Sigmoid colon (tissue), 7 donors: ENCODE data around the gene MOCS1. TPM values are rescaled to one million over a fixed set of nuclear protein-coding genes. Genes with fewer than 3 reads are reported as not detected.

Source experiments
- DNase-seq: peaks from one replicate; pipeline ENCODE4 v3.0.0-alpha.2; 2019
- H3K27ac ChIP-seq, 4 donors: fragments of 200-600 bp; sonication (generic); one replicate each; pipeline ENCODE4 v1.5.1; 2016 to 2019; ENCODE audit warnings: mild to moderate bottlenecking in 1 of 4
- H3K27me3 ChIP-seq, 3 donors: fragments of 200-600 bp; sonication (generic); one replicate each; pipeline ENCODE4 v1.5.1; 2019; ENCODE audit warnings: mild to moderate bottlenecking in 1 of 3
- H3K36me3 ChIP-seq, 4 donors: fragments of 200-600 bp; sonication (generic); one replicate each; pipeline ENCODE4 v1.5.1; 2016 to 2019
- H3K4me1 ChIP-seq, 4 donors: fragments of 200-600 bp; sonication (generic); one replicate each; pipeline ENCODE4 v1.5.1; 2017 to 2019
- H3K4me3 ChIP-seq, 4 donors: fragments of 200-600 bp; sonication (generic); one replicate each; pipeline ENCODE4 v1.5.1; 2017 to 2019; ENCODE audit warnings: mild to moderate bottlenecking in 2 of 4, moderate library complexity in 1 of 4
- H3K9me3 ChIP-seq, 4 donors: fragments of 200-600 bp in 3 of 4; sonication (generic) in 3 of 4; one replicate each; pipeline versions ENCODE4 v1.5.1 to v1.6.1; 2013 to 2019
- CTCF ChIP-seq, 4 experiments: fragments of 450-650 bp in 3 of 4; fragments of 200-600 bp in 1 of 4; IDR thresholded peaks; one replicate each; pipeline ENCODE4 v1.5.1; 2016 to 2019; ENCODE audit warnings: antibody characterized with exemption in 4 of 4, mild to moderate bottlenecking in 3 of 4, moderate library complexity in 2 of 4
- EP300 ChIP-seq, 4 donors: sonication (generic); formaldehyde crosslinking; IDR thresholded peaks; one replicate each; pipeline ENCODE4 v1.6.1; 2017; ENCODE audit warnings: antibody characterized with exemption in 4 of 4
- POLR2A ChIP-seq, 2 donors: fragments of 450-650 bp; IDR thresholded peaks; one replicate each; pipeline ENCODE4 v1.6.1; 2016; ENCODE audit warnings: antibody characterized with exemption in 2 of 2, mild to moderate bottlenecking in 2 of 2, moderate library complexity in 2 of 2
- POLR2AphosphoS5 ChIP-seq, 4 donors: sonication (generic); formaldehyde crosslinking; IDR thresholded peaks; one replicate each; pipeline ENCODE4 v1.6.1; 2017; ENCODE audit warnings: antibody characterized with exemption in 4 of 4
- WGBS, 2 donors: extraction: QIAGEN DNeasy Blood & Tissue Kit; methylation state at CpG; one replicate each; pipeline ENCODE4 v1.1.7; 2013; 5-methylcytosine and 5-hydroxymethylcytosine counted together
- intact Hi-C: fragments of 100-400 bp; cut with DNase I; formaldehyde crosslinking; loops from one replicate; pipeline ENCODE4 v1.15.1; 2023
- polyA plus RNA-seq, 3 donors: library from polyadenylated mRNA; stranded (reverse); fragments of 200-250 nt; gene quantifications; one replicate each; pipeline ENCODE4 v1.2.3, GENCODE V29; 2013
- total RNA-seq, 4 donors: library from RNA; depleted of rRNA; stranded (reverse); fragments of >200 nt; gene quantifications; one replicate each; pipeline ENCODE4 v1.1.0, GENCODE V29; 2016
- donor health status: healthy with polysubstance abuse.
- donor health status: Bipolar disorder and iron deficiency.
- donor health status: healthy.

The MOCS1 gene
- total and polyA plus RNA-seq, 7 donors, result 11.9 to 16.2 (median 13.8) TPM

GRCh38 chr6:39901670-39902069, 32.6 kb downstream of the MOCS1 start:
- H3K4me3 ChIP-seq, result no peak overlapping the region
- 58 to 75% methylated on average over 19 of the region's 19 CpGs for whole genome bisulfite sequencing, 2 donors
- no peaks in the 10 kb centered on the region for H3K9me3 ChIP-seq
- no peak for TF ChIP-seq CTCF (IDR thresholded peaks at IDR 0.05)
- no peak for TF ChIP-seq POLR2AphosphoS5 (IDR thresholded peaks at IDR 0.05)
- no peak for TF ChIP-seq POLR2A (IDR thresholded peaks at IDR 0.05)
- TF ChIP-seq EP300 (IDR thresholded peaks at IDR 0.05), result no peak
- no peaks in the 10 kb centered on the region for H3K4me1 ChIP-seq
- H3K27me3 ChIP-seq, result no peaks in the 10 kb centered on the region
- peaks cover 15 to 88% (median 26%) of the 10 kb centered on the region in 4 donors for H3K36me3 ChIP-seq
- DNase-seq, result peak; percentile 61
- intact Hi-C loops, result no loop called here
- H3K27ac ChIP-seq, result peak overlapping the region in 1 of 4 donors; percentile 29

- TF ChIP-seq CTCF (IDR thresholded peaks at IDR 0.05) (no peak), POLR2AphosphoS5 (IDR thresholded peaks at IDR 0.05) (no peak), POLR2A (IDR thresholded peaks at IDR 0.05) (no peak), EP300 (IDR thresholded peaks at IDR 0.05) (no peak)
- Histone ChIP-seq H3K4me1 (no peaks in the 10 kb centered on the region), H3K9me3 (no peaks in the 10 kb centered on the region), H3K4me3 (no peak overlapping the region), H3K27ac (peak overlapping the region in 1 of 4 donors; percentile 29), H3K36me3 (peaks cover 16 to 88% (median 29%) of the 10 kb centered on the region in 4 donors), H3K27me3 (no peaks in the 10 kb centered on the region)
- intact Hi-C loops, result no loop called here
- peak; percentile 56 for DNase-seq
- 91 to 94% methylated on average over 10 of the region's 10 CpGs for WGBS, 2 donors
These were observed 33.1 kb downstream of the MOCS1 start for GRCh38 chr6:39901116-39901655.

GRCh38 chr6:39899554-39900295, 34.5 kb downstream of the MOCS1 start:
- no peaks in the 10 kb centered on the region for H3K9me3 ChIP-seq
- TF ChIP-seq POLR2AphosphoS5 (IDR thresholded peaks at IDR 0.05) (no peak), EP300 (IDR thresholded peaks at IDR 0.05) (no peak), CTCF (IDR thresholded peaks at IDR 0.05) (no peak), POLR2A (IDR thresholded peaks at IDR 0.05) (no peak)
- H3K27ac ChIP-seq, result peak overlapping the region in 1 of 4 donors; percentile 23
- intact Hi-C loops, result no loop called here
- H3K4me3 ChIP-seq, result no peak overlapping the region
- DNase-seq, result peak; percentile 50
- no peaks in the 10 kb centered on the region for H3K27me3 ChIP-seq
- peaks cover 11 to 78% (median 28%) of the 10 kb centered on the region in 4 donors for H3K36me3 ChIP-seq
- 90 to 92% methylated on average over 10 of the region's 10 CpGs for WGBS, 2 donors
- H3K4me1 ChIP-seq, result no peaks in the 10 kb centered on the region

- 91 to 95% methylated on average over 4 of the region's 4 CpGs for WGBS, 2 donors
- TF ChIP-seq POLR2AphosphoS5 (IDR thresholded peaks at IDR 0.05), result no peak
- no peak for TF ChIP-seq POLR2A (IDR thresholded peaks at IDR 0.05)
- no peak for TF ChIP-seq CTCF (IDR thresholded peaks at IDR 0.05)
- no peak for TF ChIP-seq EP300 (IDR thresholded peaks at IDR 0.05)
- Histone ChIP-seq H3K4me1 (no peaks in the 10 kb centered on the region), H3K27me3 (no peaks in the 10 kb centered on the region), H3K4me3 (no peak overlapping the region), H3K9me3 (no peaks in the 10 kb centered on the region), H3K27ac (no peak overlapping the region), H3K36me3 (peaks cover 8 to 75% (median 28%) of the 10 kb centered on the region in 4 donors)
- intact Hi-C loops, result no loop called here
- DNase-seq, result no peak
These were observed 35.6 kb downstream of the MOCS1 start for GRCh38 chr6:39898625-39899024.
